SK-N-MC (cell line): ENCODE data around the gene SLC22A4.

Source experiments
- DNase-seq: peaks from one replicate; pipeline ENCODE4 v3.0.0-alpha.2; 2011; ENCODE audit warnings: low read depth, low spot score
- H3K27ac ChIP-seq: fragments of 200-600 bp; sonication (generic); 2 replicates; pipeline ENCODE4 v1.5.1; 2016; ENCODE audit warnings: mixed run types
- H3K36me3 ChIP-seq: fragments of 200-600 bp; sonication (generic); 2 replicates; pipeline ENCODE4 v1.6.1; 2017; ENCODE audit warnings: antibody characterized with exemption, low read length, mixed read lengths; ENCODE audit not compliant: insufficient read depth
- H3K4me3 ChIP-seq: fragments of 200-600 bp; sonication (generic); 2 replicates; pipeline ENCODE4 v1.5.1; 2016
- H3K9ac ChIP-seq: fragments of 200-600 bp; sonication (generic); 2 replicates; pipeline ENCODE4 v1.8.0; 2017; ENCODE audit warnings: mixed run types, mixed read lengths; ENCODE audit not compliant: insufficient read length
- H3K9me3 ChIP-seq: fragments of 200-600 bp; sonication (generic); 2 replicates; pipeline ENCODE4 v1.6.1; 2017; ENCODE audit warnings: low read depth, mild to moderate bottlenecking, antibody characterized with exemption, low read length, moderate library complexity, mixed read lengths
- EZH2 ChIP-seq: fragments of 200-600 bp; sonication (generic); IDR thresholded peaks from one replicate; pipeline ENCODE4 v1.6.1; 2017; ENCODE audit warnings: antibody characterized with exemption
- FOXP2 ChIP-seq: optimal IDR thresholded peaks from 2 replicates; pipeline ENCODE3; 2011; ENCODE audit warnings: mild to moderate bottlenecking, moderate library complexity; ENCODE audit not compliant: insufficient read depth; ENCODE audit errors: extremely low read length, control extremely low read depth
- POLR2AphosphoS5 ChIP-seq: IDR thresholded peaks from 2 replicates; pipeline ENCODE4 v1.6.1; 2012; ENCODE audit warnings: mild to moderate bottlenecking, low read depth, low read length, borderline replicate concordance

SLC22A4 gene

GRCh38 chr5:132295505-132296411, 1.6 kb downstream of the SLC22A4 start:
- Histone ChIP-seq H3K27ac (no peak overlapping the region), H3K36me3 (no peaks in the 10 kb centered on the region), H3K9me3 (no peaks in the 10 kb centered on the region), H3K9ac (no peak overlapping the region), H3K4me3 (no peak overlapping the region)
- no peak for TF ChIP-seq POLR2AphosphoS5
- no peak for TF ChIP-seq EZH2
- TF ChIP-seq FOXP2, result no peak
- DNase-seq, result no peak

- H3K4me3 ChIP-seq, result no peak overlapping the region
- H3K27ac ChIP-seq, result no peak overlapping the region
- no peak for DNase-seq
- no peak overlapping the region for H3K9ac ChIP-seq
- TF ChIP-seq POLR2AphosphoS5 (no peak), EZH2 (no peak), FOXP2 (no peak)
- no peaks in the 10 kb centered on the region for H3K36me3 ChIP-seq
- H3K9me3 ChIP-seq, result no peaks in the 10 kb centered on the region
Observed at GRCh38 chr5:132296412-132297016, 2.3 kb downstream of the SLC22A4 start.

- H3K4me3 ChIP-seq, result no peak overlapping the region
Observed at GRCh38 chr5:132297211-132297940, 3.2 kb downstream of the SLC22A4 start.

GRCh38 chr5:132298298-132299212, 4.4 kb downstream of the SLC22A4 start:
- no peak overlapping the region for H3K9ac ChIP-seq

More at GRCh38 chr5:132297211-132297940, 3.2 kb downstream of the SLC22A4 start:
- no peak overlapping the region for H3K27ac ChIP-seq
- no peak for DNase-seq
- no peaks in the 10 kb centered on the region for H3K9me3 ChIP-seq
- TF ChIP-seq POLR2AphosphoS5, result no peak
- no peak for TF ChIP-seq EZH2
- TF ChIP-seq FOXP2, result no peak
- no peaks in the 10 kb centered on the region for H3K36me3 ChIP-seq
- H3K9ac ChIP-seq, result no peak overlapping the region

GRCh38 chr5:132299917-132300316, 5.7 kb downstream of the SLC22A4 start:
- H3K36me3 ChIP-seq, result no peaks in the 10 kb centered on the region

More at GRCh38 chr5:132298298-132299212, 4.4 kb downstream of the SLC22A4 start:
- Histone ChIP-seq H3K36me3 (no peaks in the 10 kb centered on the region), H3K27ac (no peak overlapping the region), H3K9me3 (no peaks in the 10 kb centered on the region), H3K4me3 (no peak overlapping the region)
- DNase-seq, result no peak
- TF ChIP-seq EZH2 (no peak), POLR2AphosphoS5 (no peak), FOXP2 (no peak)

GRCh38 chr5:132300577-132301343, 6.6 kb downstream of the SLC22A4 start:
- no peak overlapping the region for H3K27ac ChIP-seq
- DNase-seq, result no peak
- no peaks in the 10 kb centered on the region; the same call in 1 of the 2 replicates for H3K9me3 ChIP-seq
- TF ChIP-seq EZH2, result no peak
- TF ChIP-seq POLR2AphosphoS5, result no peak
- no peak for TF ChIP-seq FOXP2
- no peak overlapping the region for H3K4me3 ChIP-seq
- H3K9ac ChIP-seq, result no peak overlapping the region
- H3K36me3 ChIP-seq, result no peaks in the 10 kb centered on the region

More at GRCh38 chr5:132299917-132300316, 5.7 kb downstream of the SLC22A4 start:
- Histone ChIP-seq H3K27ac (no peak overlapping the region), H3K9ac (no peak overlapping the region), H3K4me3 (no peak overlapping the region), H3K9me3 (no peaks in the 10 kb centered on the region)
- no peak for DNase-seq
- no peak for TF ChIP-seq EZH2
- no peak for TF ChIP-seq FOXP2
- no peak for TF ChIP-seq POLR2AphosphoS5
